ENCODE data around the gene RUBCN. TPM values are rescaled to one million over a fixed set of nuclear protein-coding genes. Genes with fewer than 3 reads are reported as not detected.
A peak's percentile ranks its signal among the peaks of the same experiment; 100 is the strongest.

The RUBCN gene
- total RNA-seq, 1 donor from 2014 or later, result 31.7 TPM

GRCh38 chr3:197750396-197750831 is 13.7 kb upstream of the RUBCN start:
- Mint-ChIP-seq H3K4me3 (peak overlapping the region; percentile 92), H3K27me3 (ENCODE audit: low read depth) (no peaks in the 10 kb centered on the region), H3K9me3 (no peaks in the 10 kb centered on the region), H3K4me1 (peaks cover 43% of the 10 kb centered on the region), H3K36me3 (ENCODE audit: low read depth) (no peaks in the 10 kb centered on the region), H3K27ac (ENCODE audit: unreplicated experiment) (peak overlapping the region; percentile 25)
- DNase-seq (ENCODE audit: low read depth, low spot score), result peak; percentile 46
- peak; percentile 12 for TF ChIP-seq CTCF (conservative IDR thresholded peaks at IDR 0.05)

- peaks cover 43% of the 10 kb centered on the region for H3K4me1 Mint-ChIP-seq
- H3K9me3 Mint-ChIP-seq, result no peaks in the 10 kb centered on the region
- H3K27me3 Mint-ChIP-seq (ENCODE audit: low read depth), result no peaks in the 10 kb centered on the region
- H3K36me3 Mint-ChIP-seq (ENCODE audit: low read depth), result no peaks in the 10 kb centered on the region
- TF ChIP-seq CTCF (conservative IDR thresholded peaks at IDR 0.05), result peak; percentile 50
- H3K27ac Mint-ChIP-seq (ENCODE audit: unreplicated experiment), result peak within 1 kb of the TSS; percentile 66
- DNase-seq (ENCODE audit: low read depth, low spot score), result peak; percentile 77
- H3K4me3 Mint-ChIP-seq, result peak within 1 kb of the TSS; percentile 97
These were observed 13.1 kb upstream of the RUBCN start, which contains the start of gene FYTTD1 for GRCh38 chr3:197749601-197750395. TSS of gene FYTTD1 (plus strand) at chr3:197749883. CDS start at chr3:197749972, 89 bp downstream.

GRCh38 chr3:197749315-197749600 is 12.6 kb upstream of the RUBCN start:
- Mint-ChIP-seq H3K27me3 (ENCODE audit: low read depth) (no peaks in the 10 kb centered on the region), H3K27ac (ENCODE audit: unreplicated experiment) (peak overlapping the region; percentile 66), H3K9me3 (no peaks in the 10 kb centered on the region)

GRCh38 chr3:197748597-197749314 is 12.1 kb upstream of the RUBCN start:
- H3K27ac Mint-ChIP-seq (ENCODE audit: unreplicated experiment), result no peak overlapping the region
- no peak for TF ChIP-seq CTCF (conservative IDR thresholded peaks at IDR 0.05)
- H3K27me3 Mint-ChIP-seq (ENCODE audit: low read depth), result no peaks in the 10 kb centered on the region
- peaks cover 39% of the 10 kb centered on the region for H3K4me1 Mint-ChIP-seq
- peak overlapping the region; percentile 97 for H3K4me3 Mint-ChIP-seq
- H3K36me3 Mint-ChIP-seq (ENCODE audit: low read depth), result no peaks in the 10 kb centered on the region
- H3K9me3 Mint-ChIP-seq, result no peaks in the 10 kb centered on the region
- DNase-seq (ENCODE audit: low read depth, low spot score), result no peak

More at GRCh38 chr3:197749315-197749600, 12.6 kb upstream of the RUBCN start:
- Mint-ChIP-seq H3K36me3 (ENCODE audit: low read depth) (no peaks in the 10 kb centered on the region), H3K4me3 (peak overlapping the region; percentile 97), H3K4me1 (peaks cover 43% of the 10 kb centered on the region)
- DNase-seq (ENCODE audit: low read depth, low spot score), result no peak
- TF ChIP-seq CTCF (conservative IDR thresholded peaks at IDR 0.05), result no peak

- Mint-ChIP-seq H3K27me3 (ENCODE audit: low read depth) (no peaks in the 10 kb centered on the region), H3K4me3 (peak overlapping the region; percentile 66), H3K27ac (ENCODE audit: unreplicated experiment) (peak overlapping the region; percentile 76), H3K36me3 (ENCODE audit: low read depth) (no peaks in the 10 kb centered on the region), H3K9me3 (no peaks in the 10 kb centered on the region), H3K4me1 (peaks cover 27% of the 10 kb centered on the region)
- no peak for DNase-seq (ENCODE audit: low read depth, low spot score)
- no peak for TF ChIP-seq CTCF (conservative IDR thresholded peaks at IDR 0.05)
These were observed 10.1 kb upstream of the RUBCN start for GRCh38 chr3:197746801-197747237.
